ENCODE measurements around the gene USF3. TPM values are rescaled to one million over a fixed set of nuclear protein-coding genes. Genes with fewer than 3 reads are reported as not detected.

USF3 gene
- total and polyA plus RNA-seq, 2 of the 13 experiments (the other 11 are each of a cell fraction or from before 2014, with no cell fraction given): 6.3 to 15.2 TPM

- TF ChIP-seq, protein P1, sequence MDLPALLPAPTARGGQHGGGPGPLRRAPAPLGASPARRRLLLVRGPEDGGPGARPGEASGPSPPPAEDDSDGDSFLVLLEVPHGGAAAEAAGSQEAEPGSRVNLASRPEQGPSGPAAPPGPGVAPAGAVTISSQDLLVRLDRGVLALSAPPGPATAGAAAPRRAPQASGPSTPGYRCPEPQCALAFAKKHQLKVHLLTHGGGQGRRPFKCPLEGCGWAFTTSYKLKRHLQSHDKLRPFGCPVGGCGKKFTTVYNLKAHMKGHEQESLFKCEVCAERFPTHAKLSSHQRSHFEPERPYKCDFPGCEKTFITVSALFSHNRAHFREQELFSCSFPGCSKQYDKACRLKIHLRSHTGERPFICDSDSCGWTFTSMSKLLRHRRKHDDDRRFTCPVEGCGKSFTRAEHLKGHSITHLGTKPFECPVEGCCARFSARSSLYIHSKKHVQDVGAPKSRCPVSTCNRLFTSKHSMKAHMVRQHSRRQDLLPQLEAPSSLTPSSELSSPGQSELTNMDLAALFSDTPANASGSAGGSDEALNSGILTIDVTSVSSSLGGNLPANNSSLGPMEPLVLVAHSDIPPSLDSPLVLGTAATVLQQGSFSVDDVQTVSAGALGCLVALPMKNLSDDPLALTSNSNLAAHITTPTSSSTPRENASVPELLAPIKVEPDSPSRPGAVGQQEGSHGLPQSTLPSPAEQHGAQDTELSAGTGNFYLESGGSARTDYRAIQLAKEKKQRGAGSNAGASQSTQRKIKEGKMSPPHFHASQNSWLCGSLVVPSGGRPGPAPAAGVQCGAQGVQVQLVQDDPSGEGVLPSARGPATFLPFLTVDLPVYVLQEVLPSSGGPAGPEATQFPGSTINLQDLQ (CRISPR knock-in tag; IDR thresholded peaks at IDR 0.05): no peak
- no peak for TF ChIP-seq RCOR2 (CRISPR knock-in tag; IDR thresholded peaks at IDR 0.05)
- no peak for TF ChIP-seq IKZF1 (IDR thresholded peaks at IDR 0.05)
- TF ChIP-seq, protein P2, sequence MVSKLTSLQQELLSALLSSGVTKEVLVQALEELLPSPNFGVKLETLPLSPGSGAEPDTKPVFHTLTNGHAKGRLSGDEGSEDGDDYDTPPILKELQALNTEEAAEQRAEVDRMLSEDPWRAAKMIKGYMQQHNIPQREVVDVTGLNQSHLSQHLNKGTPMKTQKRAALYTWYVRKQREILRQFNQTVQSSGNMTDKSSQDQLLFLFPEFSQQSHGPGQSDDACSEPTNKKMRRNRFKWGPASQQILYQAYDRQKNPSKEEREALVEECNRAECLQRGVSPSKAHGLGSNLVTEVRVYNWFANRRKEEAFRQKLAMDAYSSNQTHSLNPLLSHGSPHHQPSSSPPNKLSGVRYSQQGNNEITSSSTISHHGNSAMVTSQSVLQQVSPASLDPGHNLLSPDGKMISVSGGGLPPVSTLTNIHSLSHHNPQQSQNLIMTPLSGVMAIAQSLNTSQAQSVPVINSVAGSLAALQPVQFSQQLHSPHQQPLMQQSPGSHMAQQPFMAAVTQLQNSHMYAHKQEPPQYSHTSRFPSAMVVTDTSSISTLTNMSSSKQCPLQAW (CRISPR knock-in tag; IDR thresholded peaks at IDR 0.05): peak; percentile 93
- TF ChIP-seq HES4 (CRISPR knock-in tag; IDR thresholded peaks at IDR 0.05; ENCODE audit: borderline replicate concordance): no peak
- TF ChIP-seq, protein P3, sequence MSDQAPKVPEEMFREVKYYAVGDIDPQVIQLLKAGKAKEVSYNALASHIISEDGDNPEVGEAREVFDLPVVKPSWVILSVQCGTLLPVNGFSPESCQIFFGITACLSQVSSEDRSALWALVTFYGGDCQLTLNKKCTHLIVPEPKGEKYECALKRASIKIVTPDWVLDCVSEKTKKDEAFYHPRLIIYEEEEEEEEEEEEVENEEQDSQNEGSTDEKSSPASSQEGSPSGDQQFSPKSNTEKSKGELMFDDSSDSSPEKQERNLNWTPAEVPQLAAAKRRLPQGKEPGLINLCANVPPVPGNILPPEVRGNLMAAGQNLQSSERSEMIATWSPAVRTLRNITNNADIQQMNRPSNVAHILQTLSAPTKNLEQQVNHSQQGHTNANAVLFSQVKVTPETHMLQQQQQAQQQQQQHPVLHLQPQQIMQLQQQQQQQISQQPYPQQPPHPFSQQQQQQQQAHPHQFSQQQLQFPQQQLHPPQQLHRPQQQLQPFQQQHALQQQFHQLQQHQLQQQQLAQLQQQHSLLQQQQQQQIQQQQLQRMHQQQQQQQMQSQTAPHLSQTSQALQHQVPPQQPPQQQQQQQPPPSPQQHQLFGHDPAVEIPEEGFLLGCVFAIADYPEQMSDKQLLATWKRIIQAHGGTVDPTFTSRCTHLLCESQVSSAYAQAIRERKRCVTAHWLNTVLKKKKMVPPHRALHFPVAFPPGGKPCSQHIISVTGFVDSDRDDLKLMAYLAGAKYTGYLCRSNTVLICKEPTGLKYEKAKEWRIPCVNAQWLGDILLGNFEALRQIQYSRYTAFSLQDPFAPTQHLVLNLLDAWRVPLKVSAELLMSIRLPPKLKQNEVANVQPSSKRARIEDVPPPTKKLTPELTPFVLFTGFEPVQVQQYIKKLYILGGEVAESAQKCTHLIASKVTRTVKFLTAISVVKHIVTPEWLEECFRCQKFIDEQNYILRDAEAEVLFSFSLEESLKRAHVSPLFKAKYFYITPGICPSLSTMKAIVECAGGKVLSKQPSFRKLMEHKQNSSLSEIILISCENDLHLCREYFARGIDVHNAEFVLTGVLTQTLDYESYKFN (CRISPR knock-in tag; conservative IDR thresholded peaks at IDR 0.05): peak; percentile 92
- no peak for TF ChIP-seq WIZ (CRISPR knock-in tag; IDR thresholded peaks at IDR 0.05)
- TF ChIP-seq ZNF569 (CRISPR knock-in tag; IDR thresholded peaks at IDR 0.05; ENCODE audit: borderline replicate concordance): no peak
- TF ChIP-seq RARG (CRISPR knock-in tag; IDR thresholded peaks at IDR 0.05; ENCODE audit: low read depth): no peak
- no peak for TF ChIP-seq MAFF (IDR thresholded peaks at IDR 0.05; ENCODE audit: low read depth, low read length)
- no peak for TF ChIP-seq KDM4B (CRISPR knock-in tag; IDR thresholded peaks at IDR 0.05)
- TF ChIP-seq SAP130 (CRISPR knock-in tag; IDR thresholded peaks at IDR 0.05; ENCODE audit: low read depth): peak; percentile 13; the same call in 1 of the 2 replicates
- no peak for TF ChIP-seq ZNF737 (CRISPR knock-in tag; IDR thresholded peaks at IDR 0.05; ENCODE audit: borderline replicate concordance)
- TF ChIP-seq ZNF224 (CRISPR knock-in tag; IDR thresholded peaks at IDR 0.05): no peak
- TF ChIP-seq REL (CRISPR knock-in tag; conservative IDR thresholded peaks at IDR 0.05): no peak
- peak; percentile 18; the same call in 1 of the 2 replicates for TF ChIP-seq MEF2D (CRISPR knock-in tag; IDR thresholded peaks at IDR 0.05)
- no peak for TF ChIP-seq TFDP1 (CRISPR knock-in tag; IDR thresholded peaks at IDR 0.05; ENCODE audit: borderline replicate concordance)
- peak; percentile 81 for TF ChIP-seq RXRB (CRISPR knock-in tag; IDR thresholded peaks at IDR 0.05; ENCODE audit: borderline replicate concordance)
- no peak for TF ChIP-seq ZNF570 (CRISPR knock-in tag; IDR thresholded peaks at IDR 0.05; ENCODE audit: borderline replicate concordance)
- TF ChIP-seq ZBTB21 (CRISPR knock-in tag; IDR thresholded peaks at IDR 0.05): no peak
- TF ChIP-seq HNRNPLL (IDR thresholded peaks at IDR 0.05; ENCODE audit: low read depth, low read length, poor library complexity, severe bottlenecking): no peak
- no peak for TF ChIP-seq KMT2B (CRISPR knock-in tag; IDR thresholded peaks at IDR 0.05)
- no peak for TF ChIP-seq FOXP1 (IDR thresholded peaks at IDR 0.05)
- TF ChIP-seq FOXP1 (CRISPR knock-in tag; IDR thresholded peaks at IDR 0.05): peak; percentile 84
Observed at GRCh38 chr3:113663324-113663750, 33.1 kb downstream of the USF3 start (continued).
